Fibroblast of the aortic adventitia (primary cell): ENCODE measurements around the gene SNX19. TPM values are rescaled to one million over a fixed set of nuclear protein-coding genes. Genes with fewer than 3 reads are reported as not detected.

Source experiments
- DNase-seq: peaks from one replicate; pipeline ENCODE4 v3.0.0-alpha.2; 2010; ENCODE audit warnings: low read depth
- H3K4me3 ChIP-seq: 2 replicates; pipeline ENCODE4 v1.5.1; 2011; ENCODE audit warnings: low read depth, mild to moderate bottlenecking, control low read depth, low read length, moderate library complexity
- CTCF ChIP-seq: IDR thresholded peaks from 2 replicates; pipeline ENCODE4 v1.5.1; 2011; ENCODE audit warnings: mild to moderate bottlenecking, low read length, control low read depth, inconsistent platforms; ENCODE audit not compliant: insufficient read depth
- total RNA-seq: library from RNA; depleted of rRNA; stranded (reverse); fragments of >200 nt; gene quantifications from 2 replicates; pipeline ENCODE4 v1.2.3, GENCODE V29; 2012; ENCODE audit warnings: low replicate concordance

The SNX19 gene
- total RNA-seq, 1 donor, result 133 TPM

DNA sequence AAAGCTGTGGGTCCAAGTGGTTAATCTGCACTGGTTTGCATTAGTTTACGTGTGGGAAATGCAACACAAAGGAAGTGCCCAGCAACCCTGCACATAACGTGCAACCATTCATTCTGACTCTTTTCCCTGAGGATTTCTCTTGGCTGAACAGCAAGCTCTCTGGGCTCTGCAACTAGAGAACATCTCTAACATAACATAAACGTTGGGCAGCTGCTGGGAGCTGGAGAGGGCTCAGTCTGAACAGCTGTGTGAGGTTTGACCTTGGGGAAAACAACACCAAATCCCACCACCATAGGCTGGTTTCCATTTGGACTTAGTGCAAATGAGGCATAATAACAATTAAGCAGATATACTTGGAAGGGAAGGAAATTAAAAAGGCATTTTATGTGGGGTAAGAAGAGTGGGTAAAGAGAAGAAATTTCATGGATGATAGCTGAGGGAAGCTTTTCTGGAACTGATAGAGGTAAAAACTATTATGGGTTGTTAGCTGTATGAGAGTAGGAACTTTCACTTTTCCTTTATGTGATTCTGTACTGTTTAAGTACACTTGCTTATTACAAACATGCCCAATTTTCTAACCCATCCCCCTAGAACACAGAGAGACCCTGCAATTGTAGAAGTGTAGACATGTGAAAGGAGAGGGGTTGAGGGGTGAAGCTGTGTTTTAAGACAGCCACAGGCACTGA is 76.2 kb downstream of the SNX19 start:
- no peak for TF ChIP-seq CTCF
- no peak overlapping the region for H3K4me3 ChIP-seq
- DNase-seq, result peak; percentile 93

DNA sequence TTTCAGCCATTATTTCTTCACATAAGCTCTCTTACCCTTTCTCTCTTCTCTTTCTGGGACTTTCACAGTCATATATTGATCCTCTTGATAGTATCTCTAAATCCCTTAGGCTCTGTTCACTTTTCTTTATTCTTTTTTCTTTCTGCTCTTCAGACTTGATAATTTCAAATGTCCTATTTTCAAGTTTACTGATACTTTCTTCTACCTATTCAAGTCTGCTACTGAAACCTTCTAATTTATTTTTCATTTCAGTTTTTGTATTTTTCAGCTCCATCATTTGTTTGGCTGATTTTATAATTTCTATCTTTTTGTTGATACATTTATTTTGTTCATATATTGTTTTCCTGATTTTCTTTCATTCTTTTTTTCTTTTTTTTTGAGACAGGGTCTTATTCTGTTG is 79.1 kb downstream of the SNX19 start:
- H3K4me3 ChIP-seq, result no peak overlapping the region
- TF ChIP-seq CTCF, result no peak
- DNase-seq, result no peak

DNA sequence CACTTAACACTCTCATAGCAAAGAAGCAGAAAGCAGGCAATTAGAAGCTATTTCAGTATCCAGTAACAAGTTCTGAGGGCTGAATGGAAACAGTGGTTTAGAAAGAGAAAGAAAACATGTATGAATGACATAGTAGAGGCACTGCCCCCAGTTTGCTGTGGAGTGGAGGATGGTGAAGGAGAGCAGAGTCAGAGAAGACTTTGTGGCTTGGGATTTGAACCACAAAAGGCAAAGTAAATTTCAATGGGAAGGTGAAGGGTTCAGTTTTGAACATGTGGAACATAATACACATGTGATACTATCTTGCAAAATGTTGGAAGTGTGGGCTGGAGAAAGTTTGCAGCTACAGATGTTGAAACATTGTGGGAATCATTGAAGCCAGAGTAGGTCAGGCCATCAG is 81.4 kb downstream of the SNX19 start:
- DNase-seq, result peak; percentile 24
- no peak for TF ChIP-seq CTCF
- no peak overlapping the region for H3K4me3 ChIP-seq

GRCh38 chr11:130832566-130833425 is 83.5 kb downstream of the SNX19 start:
- H3K4me3 ChIP-seq, result no peak overlapping the region
- no peak for DNase-seq
- no peak for TF ChIP-seq CTCF

DNA sequence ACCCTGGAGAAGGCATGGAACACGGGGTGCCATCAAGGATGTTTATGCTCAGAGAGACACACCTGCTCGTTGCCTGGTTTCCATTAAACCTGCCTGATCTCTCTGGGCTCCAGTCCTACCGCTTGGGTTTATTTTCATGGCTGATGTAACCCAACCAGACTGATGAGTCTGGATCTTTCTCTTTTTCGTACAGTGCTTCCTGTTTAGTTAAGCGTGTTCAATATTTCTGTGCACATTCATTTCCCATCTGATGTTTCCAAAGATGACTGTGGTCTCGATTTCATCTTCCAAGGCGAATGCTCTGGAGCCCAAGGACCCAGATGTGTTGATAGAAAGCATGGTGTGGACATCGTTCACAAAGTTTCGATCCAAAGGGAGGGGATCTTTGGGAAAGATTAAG is 84.3 kb downstream of the SNX19 start:
- TF ChIP-seq CTCF, result no peak
- H3K4me3 ChIP-seq, result no peak overlapping the region
- DNase-seq, result no peak

DNA sequence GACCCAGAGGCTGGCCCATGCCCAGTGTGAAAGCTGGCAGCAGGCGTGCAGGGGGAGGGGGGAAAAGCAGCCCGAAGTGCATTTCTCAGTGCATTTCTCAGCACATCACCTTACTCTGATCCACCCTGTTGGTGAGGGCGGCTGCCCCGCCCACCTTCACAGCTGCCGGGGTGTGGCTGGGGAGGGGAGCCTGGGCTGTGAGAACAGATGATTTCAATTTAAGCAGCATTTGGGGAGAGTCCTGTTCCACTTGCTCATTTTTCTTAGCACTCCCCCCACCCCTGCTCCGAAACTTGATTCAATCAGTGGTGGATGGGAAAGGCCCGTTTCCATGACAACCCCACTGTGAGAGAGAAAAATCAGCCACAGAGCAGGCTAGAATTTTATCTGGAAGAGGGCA is 84.8 kb downstream of the SNX19 start:
- no peak overlapping the region for H3K4me3 ChIP-seq
- DNase-seq, result peak; percentile 52
- no peak for TF ChIP-seq CTCF

DNA sequence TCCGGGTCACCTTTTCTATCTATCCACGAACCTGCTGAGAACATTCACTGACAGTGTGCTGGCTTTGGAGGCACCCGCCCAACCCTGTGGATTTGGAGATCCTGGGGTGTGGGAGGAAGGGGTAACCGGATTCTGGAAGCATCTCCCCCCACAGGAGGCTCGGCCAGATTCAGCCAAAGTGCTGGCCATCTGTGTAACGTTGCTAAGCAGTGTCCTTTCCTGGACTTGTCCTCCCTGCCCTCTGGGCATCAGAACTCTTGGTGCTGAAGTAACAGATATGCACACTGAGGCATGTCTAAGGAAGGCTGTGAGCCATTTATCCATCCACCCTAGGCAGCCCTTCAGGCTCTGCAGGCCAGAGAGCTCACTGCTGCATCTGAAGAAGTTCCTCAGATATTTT is 85.7 kb downstream of the SNX19 start:
- H3K4me3 ChIP-seq, result no peak overlapping the region
- DNase-seq, result peak; percentile 51
- no peak for TF ChIP-seq CTCF
